MM.1S (cell line): ENCODE data around the gene NOL9.

Source experiments
- EZH2 ChIP-seq: fragments of 300-600 bp; sonication (generic); optimal IDR thresholded peaks from 2 replicates; pipeline ENCODE3; 2017; ENCODE audit warnings: low read depth, mild to moderate bottlenecking, antibody characterized with exemption, low read length, mixed read lengths
- EZH2phosphoT487 ChIP-seq: fragments of 300-600 bp; sonication (generic); IDR thresholded peaks from 2 replicates; pipeline ENCODE4 v1.6.1; 2018; ENCODE audit warnings: antibody characterized with exemption, low read length
- TF ChIP-seq, protein P1 (sequence below): fragments of 300-600 bp; sonication (generic); IDR thresholded peaks from 2 replicates; pipeline ENCODE4 v1.5.1; 2016; ENCODE audit warnings: antibody characterized with exemption, low read length, mixed read lengths

DNA sequence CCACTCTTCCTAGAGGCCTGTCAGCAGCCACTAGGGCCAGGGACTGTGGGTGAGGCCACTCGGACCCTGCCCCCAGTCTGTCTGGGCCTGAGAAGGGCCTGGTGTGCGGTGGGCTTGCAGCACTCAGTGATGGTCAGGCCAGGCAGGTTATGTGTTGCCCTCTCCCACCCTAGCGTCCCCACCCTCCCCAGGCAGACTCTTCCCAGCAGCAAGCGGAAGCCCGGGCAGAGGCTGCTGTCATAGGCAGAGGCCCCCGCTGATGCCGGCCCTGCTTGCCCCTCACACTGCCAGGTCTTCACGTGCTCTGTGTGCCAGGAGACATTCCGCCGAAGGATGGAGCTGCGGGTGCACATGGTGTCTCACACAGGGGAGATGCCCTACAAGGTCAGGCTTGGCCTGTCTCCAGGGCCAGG, 32.1 kb upstream of the NOL9 start:
- TF ChIP-seq, protein P1, sequence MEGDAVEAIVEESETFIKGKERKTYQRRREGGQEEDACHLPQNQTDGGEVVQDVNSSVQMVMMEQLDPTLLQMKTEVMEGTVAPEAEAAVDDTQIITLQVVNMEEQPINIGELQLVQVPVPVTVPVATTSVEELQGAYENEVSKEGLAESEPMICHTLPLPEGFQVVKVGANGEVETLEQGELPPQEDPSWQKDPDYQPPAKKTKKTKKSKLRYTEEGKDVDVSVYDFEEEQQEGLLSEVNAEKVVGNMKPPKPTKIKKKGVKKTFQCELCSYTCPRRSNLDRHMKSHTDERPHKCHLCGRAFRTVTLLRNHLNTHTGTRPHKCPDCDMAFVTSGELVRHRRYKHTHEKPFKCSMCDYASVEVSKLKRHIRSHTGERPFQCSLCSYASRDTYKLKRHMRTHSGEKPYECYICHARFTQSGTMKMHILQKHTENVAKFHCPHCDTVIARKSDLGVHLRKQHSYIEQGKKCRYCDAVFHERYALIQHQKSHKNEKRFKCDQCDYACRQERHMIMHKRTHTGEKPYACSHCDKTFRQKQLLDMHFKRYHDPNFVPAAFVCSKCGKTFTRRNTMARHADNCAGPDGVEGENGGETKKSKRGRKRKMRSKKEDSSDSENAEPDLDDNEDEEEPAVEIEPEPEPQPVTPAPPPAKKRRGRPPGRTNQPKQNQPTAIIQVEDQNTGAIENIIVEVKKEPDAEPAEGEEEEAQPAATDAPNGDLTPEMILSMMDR = no peak
- TF ChIP-seq EZH2 (no peak), EZH2phosphoT487 (no peak)
